Measurements from ENCODE around the gene STXBP5. TPM values are rescaled to one million over a fixed set of nuclear protein-coding genes. Genes with fewer than 3 reads are reported as not detected.

Gene STXBP5
- total RNA-seq, 6 experiments from 2014 or later, result 29.5 to 36.2 (median 32.1) TPM

- no peak for DNase-seq
- no peak for TF ChIP-seq CTCF (IDR thresholded peaks at IDR 0.05)
- Mint-ChIP-seq H3K27me3 (ENCODE audit: insufficient read depth) (no peaks in the 10 kb centered on the region), H3K4me3 (no peak overlapping the region), H3K27ac (no peak overlapping the region), H3K36me3 (ENCODE audit: low read depth) (peaks cover 7% of the 10 kb centered on the region; the same call in 1 of the 2 replicates), H3K4me1 (ENCODE audit: low read depth) (peaks cover 14% of the 10 kb centered on the region), H3K9me3 (no peaks in the 10 kb centered on the region)
Measured at GRCh38 chr6:147310521-147310920, 106.3 kb downstream of the STXBP5 start.

GRCh38 chr6:147311218-147311617 lies 107.0 kb downstream of the STXBP5 start:
- peak; percentile 13 for DNase-seq
- no peaks in the 10 kb centered on the region for H3K9me3 Mint-ChIP-seq
- peaks cover 10% of the 10 kb centered on the region for H3K36me3 Mint-ChIP-seq (ENCODE audit: low read depth)
- H3K4me3 Mint-ChIP-seq, result no peak overlapping the region
- no peaks in the 10 kb centered on the region for H3K27me3 Mint-ChIP-seq (ENCODE audit: insufficient read depth)
- no peak overlapping the region for H3K27ac Mint-ChIP-seq
- H3K4me1 Mint-ChIP-seq (ENCODE audit: low read depth), result peaks cover 14% of the 10 kb centered on the region
- no peak for TF ChIP-seq CTCF (IDR thresholded peaks at IDR 0.05)

GRCh38 chr6:147321260-147321659 lies 117.0 kb downstream of the STXBP5 start:
- Mint-ChIP-seq H3K27me3 (ENCODE audit: insufficient read depth) (no peaks in the 10 kb centered on the region), H3K4me1 (ENCODE audit: low read depth) (peaks cover 9% of the 10 kb centered on the region; the same call in 1 of the 2 replicates), H3K4me3 (no peak overlapping the region), H3K27ac (no peak overlapping the region), H3K9me3 (no peaks in the 10 kb centered on the region), H3K36me3 (ENCODE audit: low read depth) (peaks cover 11% of the 10 kb centered on the region)
- no peak for DNase-seq
- no peak for TF ChIP-seq CTCF (IDR thresholded peaks at IDR 0.05)

GRCh38 chr6:147322299-147323162 lies 118.3 kb downstream of the STXBP5 start:
- TF ChIP-seq CTCF (IDR thresholded peaks at IDR 0.05), result no peak
- H3K9me3 Mint-ChIP-seq, result no peaks in the 10 kb centered on the region
- DNase-seq, result peak; percentile 59
- H3K4me3 Mint-ChIP-seq, result no peak overlapping the region; the same call in 1 of the 2 replicates
- peaks cover 16% of the 10 kb centered on the region for H3K36me3 Mint-ChIP-seq (ENCODE audit: low read depth)
- peaks cover 9% of the 10 kb centered on the region; the same call in 1 of the 2 replicates for H3K4me1 Mint-ChIP-seq (ENCODE audit: low read depth)
- peak overlapping the region; percentile 65; the same call in 1 of the 2 replicates for H3K27ac Mint-ChIP-seq
- no peaks in the 10 kb centered on the region for H3K27me3 Mint-ChIP-seq (ENCODE audit: insufficient read depth)

GRCh38 chr6:147325557-147325956 lies 121.3 kb downstream of the STXBP5 start:
- no peak for DNase-seq
- TF ChIP-seq CTCF (IDR thresholded peaks at IDR 0.05), result no peak
- no peaks in the 10 kb centered on the region for H3K9me3 Mint-ChIP-seq
- no peak overlapping the region for H3K27ac Mint-ChIP-seq
- H3K36me3 Mint-ChIP-seq (ENCODE audit: low read depth), result peaks cover 23% of the 10 kb centered on the region
- no peak overlapping the region for H3K4me3 Mint-ChIP-seq
- no peaks in the 10 kb centered on the region for H3K27me3 Mint-ChIP-seq (ENCODE audit: insufficient read depth)
- H3K4me1 Mint-ChIP-seq (ENCODE audit: low read depth), result peaks cover 9% of the 10 kb centered on the region; the same call in 1 of the 2 replicates

Measured in HFFc6 (cell line).